Activated T-helper 1 cell treated with anti-CD3 and anti-CD28 coated beads, Interleukin-12 subunit alpha, Interleukin-12 subunit beta, Interleukin-2, Interleukin-4 antibody, amounts not matched to agents 30 ng/mL and 10 ng/mL and 1 ng/mL, durations not matched to agents 14 hours and 24 hours and 36 hours (primary cell): ENCODE measurements around the gene RBBP9. TPM values are rescaled to one million over a fixed set of nuclear protein-coding genes. Genes with fewer than 3 reads are reported as not detected.
A peak's percentile ranks its signal among the peaks of the same experiment; 100 is the strongest.
"Not testable (repeated sequence)": the region's sequence is repeated elsewhere in the genome, so short reads cannot be mapped to it uniquely, and the experiment has no call there.

Source experiments
- DNase-seq: peaks from one replicate; pipeline ENCODE4 v3.0.0; 2021; ENCODE audit warnings: low spot score
- H3K27ac Mint-ChIP-seq: one replicate; pipeline ENCODE4 v1.8.0; 2021; ENCODE audit warnings: mild to moderate bottlenecking, mixed read lengths
- H3K27me3 Mint-ChIP-seq: one replicate; pipeline ENCODE4 v1.8.0; 2022; ENCODE audit warnings: mild to moderate bottlenecking, moderate library complexity, mixed read lengths; ENCODE audit not compliant: insufficient read depth
- H3K36me3 Mint-ChIP-seq: one replicate; pipeline ENCODE4 v1.8.0; 2021; ENCODE audit warnings: low read depth, mixed read lengths
- H3K4me1 Mint-ChIP-seq: one replicate; pipeline ENCODE4 v1.8.0; 2021; ENCODE audit warnings: low read depth, mixed read lengths
- H3K4me3 Mint-ChIP-seq: one replicate; pipeline ENCODE4 v1.8.0; 2021; ENCODE audit warnings: mild to moderate bottlenecking, moderate library complexity, mixed read lengths
- H3K9me3 Mint-ChIP-seq: one replicate; pipeline ENCODE4 v1.8.0; 2021; ENCODE audit warnings: mixed read lengths
- intact Hi-C: fragments of 100-400 bp; cut with micrococcal nuclease; formaldehyde crosslinking; loops from one replicate; pipeline ENCODE4 v1.15.1; 2024
- total RNA-seq: library from RNA; stranded (reverse); gene quantifications from 2 replicates; pipeline ENCODE4 v1.2.3, GENCODE V29; 2022

Gene RBBP9
- total RNA-seq, 1 donor from 2014 or later, result 18.6 TPM

GRCh38 chr20:18524646-18525045 is 27.6 kb upstream of the RBBP9 start:
- Mint-ChIP-seq H3K4me3 (no peak overlapping the region), H3K36me3 (peaks cover 39% of the 10 kb centered on the region), H3K27me3 (no peaks in the 10 kb centered on the region), H3K4me1 (no peaks in the 10 kb centered on the region), H3K27ac (no peak overlapping the region), H3K9me3 (no peaks in the 10 kb centered on the region)
- no peak for DNase-seq
- intact Hi-C loops, result no loop called here

DNA sequence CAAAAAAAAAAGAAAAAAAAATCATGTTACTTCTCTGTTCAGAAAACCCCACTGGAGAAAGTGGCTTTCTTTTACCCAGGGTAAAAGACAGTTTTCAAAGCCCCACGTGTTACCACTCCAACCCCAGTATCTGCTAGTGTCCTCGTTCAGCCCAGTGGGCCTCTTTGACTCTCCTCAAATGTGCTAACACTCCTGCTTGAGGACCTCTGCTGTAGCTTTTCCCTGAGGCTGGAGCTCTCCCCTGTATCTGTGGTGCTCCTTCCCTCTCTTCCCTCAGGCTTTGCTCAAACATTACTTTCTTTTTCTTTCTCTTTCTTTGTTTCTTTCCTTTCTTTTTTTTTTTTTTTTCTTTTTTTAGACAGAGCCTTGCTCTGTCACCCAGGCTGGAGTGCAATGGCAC is 26.0 kb upstream of the RBBP9 start:
- intact Hi-C loops, result no loop called here
- H3K4me3 Mint-ChIP-seq, result no peak overlapping the region
- peaks cover 25% of the 10 kb centered on the region for H3K36me3 Mint-ChIP-seq
- no peak overlapping the region for H3K27ac Mint-ChIP-seq
- no peaks in the 10 kb centered on the region for H3K4me1 Mint-ChIP-seq
- DNase-seq, result no peak
- no peaks in the 10 kb centered on the region for H3K9me3 Mint-ChIP-seq
- no peaks in the 10 kb centered on the region for H3K27me3 Mint-ChIP-seq

GRCh38 chr20:18522066-18522465 is 25.0 kb upstream of the RBBP9 start:
- intact Hi-C loops, H3K27ac Mint-ChIP-seq, H3K4me3 Mint-ChIP-seq, H3K4me1 Mint-ChIP-seq, DNase-seq, H3K27me3 Mint-ChIP-seq, H3K9me3 Mint-ChIP-seq: not testable (repeated sequence)
- H3K36me3 Mint-ChIP-seq, result peaks cover 19% of the 10 kb centered on the region

GRCh38 chr20:18515973-18516372 is 18.9 kb upstream of the RBBP9 start:
- H3K4me3 Mint-ChIP-seq, result no peak overlapping the region
- H3K27ac Mint-ChIP-seq, result no peak overlapping the region
- no peaks in the 10 kb centered on the region for H3K9me3 Mint-ChIP-seq

GRCh38 chr20:18514127-18514526 is 17.1 kb upstream of the RBBP9 start:
- Mint-ChIP-seq H3K27ac (no peak overlapping the region), H3K9me3 (no peaks in the 10 kb centered on the region), H3K27me3 (no peaks in the 10 kb centered on the region), H3K4me3 (no peak overlapping the region), H3K4me1 (peaks cover 29% of the 10 kb centered on the region), H3K36me3 (peaks cover 30% of the 10 kb centered on the region)
- intact Hi-C loops, result no loop called here
- DNase-seq, result no peak

More at GRCh38 chr20:18515973-18516372, 18.9 kb upstream of the RBBP9 start:
- Mint-ChIP-seq H3K4me1 (peaks cover 14% of the 10 kb centered on the region), H3K27me3 (no peaks in the 10 kb centered on the region), H3K36me3 (peaks cover 19% of the 10 kb centered on the region)
- no peak for DNase-seq
- intact Hi-C loops, result no loop called here

DNA sequence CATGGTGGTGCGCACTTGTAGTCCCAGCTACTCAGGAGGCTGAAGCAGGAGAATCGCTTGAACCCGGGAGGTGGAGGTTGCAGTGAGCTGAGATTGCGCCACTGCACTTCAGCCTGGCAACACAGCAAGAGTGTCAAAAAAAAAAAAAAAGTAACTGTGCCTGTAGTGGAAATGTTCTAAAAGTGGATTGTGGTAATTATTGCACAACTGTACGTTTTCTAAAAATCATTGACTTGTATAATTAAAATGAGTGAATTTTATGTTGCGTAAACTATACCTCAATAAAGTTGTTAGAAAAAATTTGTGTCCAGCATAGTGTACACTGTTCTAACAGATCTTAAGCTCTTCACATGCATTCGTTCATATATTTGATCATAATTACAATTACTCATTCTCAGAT is 16.2 kb upstream of the RBBP9 start:
- DNase-seq, result no peak
- peaks cover 32% of the 10 kb centered on the region for H3K36me3 Mint-ChIP-seq
- H3K27me3 Mint-ChIP-seq, result no peaks in the 10 kb centered on the region
- no peaks in the 10 kb centered on the region for H3K9me3 Mint-ChIP-seq
- H3K4me3 Mint-ChIP-seq, result no peak overlapping the region
- H3K27ac Mint-ChIP-seq, result no peak overlapping the region
- peaks cover 36% of the 10 kb centered on the region for H3K4me1 Mint-ChIP-seq
- intact Hi-C loops, result no loop called here

DNA sequence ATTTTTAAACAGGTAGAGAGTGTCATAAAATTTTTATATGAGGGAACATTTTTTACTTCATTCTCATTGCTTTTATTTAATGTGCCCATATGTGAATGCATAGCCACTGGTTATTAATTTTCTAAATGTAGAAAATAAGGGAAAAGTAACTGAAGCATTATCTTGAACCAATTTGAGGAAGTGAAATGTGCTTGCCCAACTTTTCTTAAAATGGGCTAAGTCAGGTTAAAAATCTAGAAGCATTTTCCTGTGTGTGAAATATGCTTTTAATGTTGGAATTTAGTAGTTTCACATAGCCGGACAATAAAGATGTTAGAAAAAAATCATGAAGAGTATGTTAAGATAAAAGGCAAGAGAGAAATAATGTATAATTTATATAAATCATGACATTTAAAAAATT is 14.5 kb upstream of the RBBP9 start:
- H3K9me3 Mint-ChIP-seq, result no peaks in the 10 kb centered on the region
- H3K27me3 Mint-ChIP-seq, result peaks cover 2% of the 10 kb centered on the region
- DNase-seq, result no peak
- intact Hi-C loops, result no loop called here
- H3K27ac Mint-ChIP-seq, result no peak overlapping the region
- peaks cover 44% of the 10 kb centered on the region for H3K4me1 Mint-ChIP-seq
- H3K4me3 Mint-ChIP-seq, result no peak overlapping the region
- H3K36me3 Mint-ChIP-seq, result peaks cover 34% of the 10 kb centered on the region

DNA sequence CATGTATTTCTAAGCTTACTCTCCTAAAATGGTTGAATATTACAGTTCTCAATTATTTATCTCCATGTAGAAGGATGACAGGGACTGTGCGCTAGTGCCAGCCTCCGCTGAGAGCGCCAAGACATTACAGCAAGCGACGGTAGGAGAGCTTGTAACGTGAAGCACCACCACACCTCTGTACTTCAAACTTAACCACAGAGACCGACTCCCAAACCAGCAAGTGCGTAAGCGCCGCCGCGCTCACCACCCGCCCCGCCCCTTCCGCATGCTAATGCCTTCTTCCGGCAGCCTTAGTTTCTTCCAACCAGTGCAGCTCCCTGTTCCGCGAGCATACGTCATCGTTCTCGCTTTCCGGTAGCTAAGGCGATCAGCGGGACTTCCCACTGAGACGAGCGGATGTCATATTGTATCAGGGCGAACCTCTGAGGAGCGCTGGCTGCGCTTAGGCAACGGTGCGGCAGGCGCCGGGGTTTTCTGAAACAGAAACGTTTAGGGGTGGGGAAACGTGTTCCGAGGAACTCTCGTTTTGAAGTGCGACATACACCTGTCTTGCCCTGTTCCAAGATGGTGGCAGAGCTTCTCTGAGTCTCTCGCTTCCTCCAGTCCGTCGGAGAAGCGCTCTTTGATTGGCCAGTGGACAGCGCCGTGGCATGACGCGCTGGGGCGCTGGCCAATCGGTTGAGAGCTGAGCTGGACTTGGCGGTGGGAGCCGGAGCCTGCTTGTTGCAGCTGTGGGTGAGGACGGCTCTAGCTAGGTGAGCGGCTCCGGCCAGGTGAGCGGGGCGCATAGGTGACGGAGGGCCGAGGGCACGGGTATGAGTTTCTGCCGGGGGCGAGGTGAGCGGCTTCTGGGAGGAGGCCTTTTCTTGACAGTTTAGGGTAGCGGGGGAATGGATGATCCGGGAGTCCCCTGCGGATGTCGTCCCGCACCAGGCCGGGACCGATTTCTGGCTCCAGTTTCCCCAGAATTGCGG is 10.5 kb upstream of the RBBP9 start, which contains the start of gene SEC23B:
Gene SEC23B (plus strand): TSS at position 723 of the 974 bp plus-strand sequence. CDS start 2,896 bp downstream, outside the sequence.
- peaks cover 44% of the 10 kb centered on the region for H3K4me1 Mint-ChIP-seq
- intact Hi-C loops, result loop anchor here (1.0 to 10.0 kb wide), 14 partner anchors 10 to 1933 kb away; partner anchors contain the start of genes CFAP61, CRNKL1, DZANK1 and KAT14
- H3K4me3 Mint-ChIP-seq, result peak within 1 kb of the TSS; percentile 99
- no peaks in the 10 kb centered on the region for H3K9me3 Mint-ChIP-seq
- peak within 1 kb of the TSS; percentile 100 for H3K27ac Mint-ChIP-seq
- peak; percentile 97 for DNase-seq
- peaks cover 2% of the 10 kb centered on the region for H3K27me3 Mint-ChIP-seq
- H3K36me3 Mint-ChIP-seq, result peaks cover 23% of the 10 kb centered on the region

DNA sequence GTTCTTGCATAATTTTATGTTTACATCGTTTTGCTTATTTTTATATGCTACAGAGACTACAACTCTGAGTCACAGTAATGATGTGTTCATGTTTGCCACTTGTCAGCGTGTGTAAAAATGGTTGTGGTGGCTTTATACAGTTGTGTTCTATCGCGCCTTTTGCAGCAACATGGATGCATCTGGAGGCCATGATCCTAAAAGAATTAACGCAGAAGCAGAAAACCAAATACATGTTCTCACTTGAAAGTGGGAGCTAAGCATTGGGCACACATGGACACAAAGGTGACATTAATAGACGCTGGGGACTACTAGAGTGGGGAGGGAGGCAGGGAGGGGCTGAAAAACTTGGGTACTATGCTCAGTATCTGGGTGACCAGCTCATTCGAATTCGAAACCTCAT is 9.7 kb upstream of the RBBP9 start:
- peaks cover 23% of the 10 kb centered on the region for H3K36me3 Mint-ChIP-seq
- peaks cover 50% of the 10 kb centered on the region for H3K4me1 Mint-ChIP-seq
- H3K9me3 Mint-ChIP-seq, result no peaks in the 10 kb centered on the region
- peaks cover 2% of the 10 kb centered on the region for H3K27me3 Mint-ChIP-seq
- intact Hi-C loops, result loop anchor here (1.0 to 10.0 kb wide), 14 partner anchors 9 to 1932 kb away; partner anchors contain the start of genes CFAP61, CRNKL1, DZANK1 and KAT14
- peak overlapping the region; percentile 100 for H3K27ac Mint-ChIP-seq
- H3K4me3 Mint-ChIP-seq, result peak overlapping the region; percentile 99
- DNase-seq, result peak; percentile 11

DNA sequence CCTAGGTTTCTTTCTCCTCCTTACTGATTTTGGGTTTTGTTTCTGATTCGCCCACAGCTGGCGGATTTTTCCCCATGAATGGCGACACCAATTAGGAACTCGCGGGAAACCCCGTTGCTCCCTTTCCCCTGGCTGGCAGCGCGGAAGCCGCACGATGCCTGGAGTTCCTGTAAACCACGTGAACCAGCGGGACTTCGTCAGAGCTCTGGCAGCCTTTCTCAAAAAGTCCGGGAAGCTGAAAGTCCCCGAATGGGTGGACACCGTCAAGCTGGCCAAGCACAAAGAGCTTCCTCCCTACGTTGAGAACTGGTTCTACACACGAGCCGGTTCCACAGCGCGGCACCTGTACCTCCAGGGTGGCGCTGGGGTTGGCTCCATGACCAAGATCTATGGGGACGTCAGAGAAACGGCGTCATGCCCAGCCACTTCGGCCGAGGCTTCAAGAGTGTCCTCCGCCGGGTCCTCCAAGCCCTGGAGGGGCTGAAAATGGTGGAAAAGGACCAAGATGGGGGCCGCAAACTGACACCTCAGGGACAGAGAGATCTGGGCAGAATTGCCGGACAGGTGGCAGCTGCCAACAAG is 7.5 kb upstream of the RBBP9 start:
- H3K27ac Mint-ChIP-seq, result no peak overlapping the region
- no peak overlapping the region for H3K4me3 Mint-ChIP-seq
- H3K9me3 Mint-ChIP-seq, result no peaks in the 10 kb centered on the region
- H3K4me1 Mint-ChIP-seq, result peaks cover 32% of the 10 kb centered on the region
- peaks cover 4% of the 10 kb centered on the region for H3K36me3 Mint-ChIP-seq
- H3K27me3 Mint-ChIP-seq, result peaks cover 2% of the 10 kb centered on the region
- no peak for DNase-seq
- intact Hi-C loops, result loop anchor here (10.0 kb wide), 2 partner anchors 1000 to 1930 kb away; partner anchors contain the start of gene KIF16B

DNA sequence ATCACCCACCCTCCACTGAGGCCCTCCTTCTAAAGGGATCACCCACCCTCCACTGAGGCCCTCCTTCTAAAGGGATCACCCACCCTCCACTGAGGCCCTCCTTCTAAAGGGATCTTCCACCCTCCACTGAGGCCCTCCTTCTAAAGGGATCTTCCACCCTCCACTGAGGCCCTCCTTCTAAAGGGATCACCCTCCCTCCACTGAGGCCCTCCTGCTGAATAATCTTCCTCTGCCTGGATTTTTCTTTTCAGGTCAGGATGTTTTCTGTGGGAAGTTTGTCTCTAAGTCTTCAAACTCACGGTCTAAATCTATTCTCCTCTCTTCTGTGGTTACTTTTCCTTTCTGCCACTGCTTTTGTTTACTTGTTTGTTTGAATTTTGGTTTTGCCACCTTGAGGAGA is 4.6 kb upstream of the RBBP9 start:
- H3K4me1 Mint-ChIP-seq, result peaks cover 15% of the 10 kb centered on the region
- not testable (repeated sequence) for H3K4me3 Mint-ChIP-seq, H3K27me3 Mint-ChIP-seq, H3K9me3 Mint-ChIP-seq, DNase-seq, H3K27ac Mint-ChIP-seq, H3K36me3 Mint-ChIP-seq
- intact Hi-C loops, result loop anchor here (10.0 kb wide), 2 partner anchors 997 to 1927 kb away; partner anchors contain the start of gene KIF16B

DNA sequence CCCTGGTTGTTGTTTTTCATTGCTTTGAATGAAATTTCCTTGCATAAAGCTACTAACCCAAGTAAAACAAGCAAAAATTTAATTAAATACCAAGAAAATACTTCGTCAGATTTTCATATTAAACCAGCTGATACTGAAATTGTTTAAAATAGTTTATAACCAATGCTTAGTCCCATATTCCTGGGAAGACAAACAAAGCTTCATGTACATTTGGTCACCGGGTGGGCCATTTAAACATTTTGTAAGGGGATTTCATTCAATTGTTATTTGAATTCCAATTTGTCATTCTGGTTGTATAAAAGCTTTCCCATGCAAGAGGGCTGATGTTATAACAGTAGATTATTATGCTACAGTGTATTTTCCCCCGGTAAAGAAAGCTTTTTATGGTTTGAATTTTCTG is 578 bp upstream of the RBBP9 start:
- Mint-ChIP-seq H3K9me3 (no peaks in the 10 kb centered on the region), H3K36me3 (peaks cover 8% of the 10 kb centered on the region), H3K4me1 (peaks cover 19% of the 10 kb centered on the region), H3K27ac (peak overlapping the region; percentile 64), H3K27me3 (no peaks in the 10 kb centered on the region), H3K4me3 (peak overlapping the region; percentile 91)
- intact Hi-C loops, result loop anchor here (1.0 to 2.0 kb wide), 6 partner anchors 10 to 209 kb away; partner anchors contain the start of genes DZANK1, POLR3F, SEC23B and SMIM26
- no peak for DNase-seq

- H3K27ac Mint-ChIP-seq, result peak overlapping the region; percentile 53
- H3K27me3 Mint-ChIP-seq, result no peaks in the 10 kb centered on the region
- no peaks in the 10 kb centered on the region for H3K9me3 Mint-ChIP-seq
- H3K4me3 Mint-ChIP-seq, result peak overlapping the region; percentile 91
- peaks cover 12% of the 10 kb centered on the region for H3K4me1 Mint-ChIP-seq
- H3K36me3 Mint-ChIP-seq, result peaks cover 12% of the 10 kb centered on the region
- intact Hi-C loops, result loop anchor here (2.0 kb wide), 3 partner anchors 83 to 207 kb away; partner anchors contain the start of gene ZNF133
- DNase-seq, result no peak
Measured at GRCh38 chr20:18496042-18496441, 983 bp downstream of the RBBP9 start.
